Activated naive CD4-positive, alpha-beta T cell (primary cell): ENCODE results near the gene HTR2B.
"Not testable (repeated sequence)": the region's sequence is repeated elsewhere in the genome, so short reads cannot be mapped to it uniquely, and the experiment has no call there.

ENCODE experiments used
- DNase-seq, 4 experiments: peaks; one replicate each; lab custom pipeline; 2025; lab: John Stamatoyannopoulos, UW

HTR2B gene

DNA sequence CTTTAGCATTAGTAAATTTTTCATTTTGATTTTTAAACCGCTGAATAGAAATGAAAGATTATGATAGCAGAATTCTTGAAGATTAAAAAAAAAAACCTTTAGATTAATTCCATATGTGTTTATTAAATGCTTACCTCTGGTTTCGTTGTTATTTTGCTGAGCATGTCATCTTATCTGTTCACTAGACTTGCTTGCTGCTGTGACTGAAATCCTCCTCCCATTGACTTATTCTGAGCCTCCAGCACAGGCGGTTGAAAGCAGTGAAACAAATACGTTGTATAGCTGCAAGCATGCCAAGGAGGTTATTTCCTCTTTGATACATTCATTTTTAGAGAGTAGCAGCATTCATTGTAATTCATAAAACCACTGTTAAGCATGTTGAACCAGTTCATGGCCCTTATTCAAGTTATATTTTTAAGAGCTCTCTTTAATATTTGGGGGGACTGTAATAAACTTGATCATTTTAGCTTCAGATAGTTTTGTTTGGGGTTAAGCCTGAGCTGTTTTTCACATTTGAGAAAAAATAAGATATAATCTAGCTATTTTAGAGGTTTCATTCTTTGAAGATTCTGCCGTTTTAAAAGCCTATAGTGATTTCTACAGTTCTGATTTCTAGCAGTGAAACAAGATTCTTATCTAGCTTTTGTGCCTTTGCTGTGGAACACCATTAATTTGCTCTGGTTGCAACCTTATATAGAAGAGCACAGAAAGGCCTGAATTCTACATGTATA is at the start of gene HTR2B:
TSS of gene HTR2B (minus strand) at position 205 of the 731 bp plus-strand sequence. CDS start 1,278 bp downstream, outside the sequence.
- DNase-seq = no peak

DNA sequence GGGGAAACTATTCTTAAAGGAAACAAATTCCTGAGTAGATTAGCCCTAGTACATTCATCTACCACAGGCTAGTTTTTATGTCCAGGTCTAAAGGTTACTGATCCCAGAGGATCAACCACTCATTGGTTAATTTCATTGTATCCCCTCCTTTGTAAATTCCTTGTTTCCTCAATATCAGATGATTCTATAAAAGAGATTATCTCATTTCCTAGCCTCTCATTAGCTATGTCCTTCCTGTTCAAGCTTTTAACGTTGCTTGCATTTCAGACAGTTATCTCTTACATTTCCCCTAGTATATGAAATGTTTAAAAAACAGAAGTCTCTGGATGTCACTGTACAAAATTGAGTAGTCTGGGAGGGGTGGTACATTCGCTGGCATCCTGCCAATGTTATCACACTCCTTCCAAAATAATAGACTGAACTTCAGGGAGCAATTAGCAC is 49.4 kb upstream of the HTR2B start:
- no peak for DNase-seq

DNA sequence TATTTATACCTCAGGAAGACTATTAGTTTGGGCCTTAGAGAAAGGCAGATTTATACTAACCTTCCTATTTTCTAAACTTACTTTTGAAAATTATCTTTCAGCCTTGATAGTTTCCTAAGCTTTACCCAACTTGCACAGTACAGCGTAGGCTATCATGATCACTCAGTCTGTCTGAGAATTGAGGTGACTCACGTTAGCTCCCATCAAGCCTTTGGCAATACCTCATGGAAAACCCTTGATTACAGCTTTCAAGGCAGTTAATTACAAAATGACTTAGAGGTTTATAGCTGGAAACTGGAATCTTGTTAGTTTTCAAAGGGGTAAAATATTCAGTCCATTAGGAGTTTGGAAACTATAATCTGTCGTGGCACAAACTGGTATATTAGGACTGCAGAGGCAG is 47.2 kb upstream of the HTR2B start:
- no peak for DNase-seq

DNA sequence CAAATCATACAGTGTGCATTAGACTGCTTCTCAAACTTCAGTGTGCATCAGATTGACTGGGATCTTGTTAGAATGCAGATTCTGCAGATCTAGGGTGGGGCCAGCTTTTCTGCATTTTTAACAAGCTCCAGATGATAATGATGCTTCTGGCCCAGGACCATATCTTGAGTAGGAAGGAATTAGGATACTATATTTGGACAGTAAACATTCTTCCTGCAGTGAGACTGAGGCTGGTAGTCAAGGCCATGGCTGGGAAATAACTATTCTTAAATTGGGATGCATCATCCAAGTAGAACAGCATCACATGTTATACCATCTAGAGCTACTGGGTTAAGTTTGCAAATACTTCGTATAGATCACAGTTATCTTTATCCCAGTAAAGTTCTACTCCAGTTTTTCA is 45.2 kb upstream of the HTR2B start:
- DNase-seq = no peak

DNA sequence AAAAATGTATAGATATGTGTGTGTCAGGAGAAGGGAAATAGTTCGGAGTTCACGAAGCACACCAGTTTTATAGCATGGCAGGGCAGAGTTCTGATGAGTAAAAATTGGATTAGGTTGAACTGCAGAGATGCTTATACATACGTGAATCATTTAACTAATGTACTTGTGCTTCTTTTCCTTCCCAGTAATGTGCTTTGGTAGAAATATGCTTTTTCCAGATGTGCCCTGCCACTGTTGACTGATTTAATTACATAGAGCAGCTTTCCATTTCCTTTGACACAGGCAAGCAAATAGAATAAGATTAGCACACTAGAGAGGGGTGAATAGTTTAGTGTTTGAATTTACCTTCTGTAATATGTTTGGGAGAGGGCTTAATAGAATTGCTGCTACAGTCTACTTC is 44.6 kb upstream of the HTR2B start:
- no peak for DNase-seq

DNA sequence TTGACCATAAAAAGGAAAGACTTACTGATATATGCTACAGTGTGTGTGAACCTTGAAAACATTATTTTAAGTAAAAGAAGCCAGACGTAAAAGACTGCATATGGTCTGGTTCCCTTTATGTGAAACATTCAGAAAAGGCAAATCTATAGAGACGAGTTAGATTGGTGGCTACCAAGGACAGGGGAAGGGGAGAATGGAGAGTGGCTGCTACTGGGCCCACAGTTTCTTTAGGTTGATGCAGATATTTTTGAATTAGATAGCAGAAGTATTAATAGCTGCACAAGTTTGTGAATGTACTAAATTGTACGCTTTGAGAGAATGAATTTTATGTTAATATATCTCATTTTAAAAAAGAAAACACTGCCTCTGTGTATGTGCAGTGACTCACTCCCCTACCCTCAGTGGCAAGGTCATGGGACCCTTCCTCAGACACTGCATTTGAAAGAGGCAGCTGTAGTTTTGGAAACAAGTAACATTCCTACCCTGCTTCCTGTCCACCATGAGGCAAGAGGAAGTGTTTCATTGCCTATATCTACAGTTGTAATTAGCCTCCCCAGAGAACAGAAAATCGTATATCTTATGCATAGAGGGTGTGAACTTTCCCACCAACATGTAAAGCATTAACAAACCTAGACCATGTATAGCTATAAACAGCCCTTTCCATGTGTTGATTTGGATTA is 43.8 kb upstream of the HTR2B start:
- DNase-seq = no peak

DNA sequence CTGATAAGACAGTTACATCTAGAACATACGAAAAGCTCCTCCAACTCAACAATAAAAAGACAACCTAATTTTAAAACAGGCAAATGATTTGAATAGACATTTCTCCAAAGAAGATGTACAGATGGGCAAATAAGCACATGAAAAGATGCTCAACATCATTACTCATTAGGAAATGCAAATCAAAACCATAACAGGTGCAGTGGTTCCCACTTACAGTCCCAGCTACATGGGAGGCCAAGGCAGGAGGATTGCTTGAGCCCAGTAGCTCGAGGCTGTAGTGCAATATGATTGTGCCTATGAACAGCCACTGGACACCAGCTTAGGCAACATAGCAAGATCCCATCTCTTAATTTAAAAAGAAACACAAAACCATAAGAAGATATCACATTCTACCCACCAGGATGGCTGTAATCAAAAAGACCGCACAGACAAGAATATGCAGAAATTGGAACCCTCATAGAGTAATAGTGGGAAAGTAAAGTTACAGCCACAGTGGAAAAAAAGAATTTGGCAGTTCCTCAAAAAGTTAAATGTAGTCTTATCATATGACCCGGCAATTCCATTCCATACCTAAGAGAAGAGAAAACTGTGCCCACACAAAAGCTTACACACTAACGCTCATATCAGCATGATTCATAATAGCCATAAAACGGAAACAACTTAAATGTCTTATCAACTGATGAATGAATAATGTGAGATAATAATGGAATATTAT is 43.1 kb upstream of the HTR2B start:
- no peak for DNase-seq

DNA sequence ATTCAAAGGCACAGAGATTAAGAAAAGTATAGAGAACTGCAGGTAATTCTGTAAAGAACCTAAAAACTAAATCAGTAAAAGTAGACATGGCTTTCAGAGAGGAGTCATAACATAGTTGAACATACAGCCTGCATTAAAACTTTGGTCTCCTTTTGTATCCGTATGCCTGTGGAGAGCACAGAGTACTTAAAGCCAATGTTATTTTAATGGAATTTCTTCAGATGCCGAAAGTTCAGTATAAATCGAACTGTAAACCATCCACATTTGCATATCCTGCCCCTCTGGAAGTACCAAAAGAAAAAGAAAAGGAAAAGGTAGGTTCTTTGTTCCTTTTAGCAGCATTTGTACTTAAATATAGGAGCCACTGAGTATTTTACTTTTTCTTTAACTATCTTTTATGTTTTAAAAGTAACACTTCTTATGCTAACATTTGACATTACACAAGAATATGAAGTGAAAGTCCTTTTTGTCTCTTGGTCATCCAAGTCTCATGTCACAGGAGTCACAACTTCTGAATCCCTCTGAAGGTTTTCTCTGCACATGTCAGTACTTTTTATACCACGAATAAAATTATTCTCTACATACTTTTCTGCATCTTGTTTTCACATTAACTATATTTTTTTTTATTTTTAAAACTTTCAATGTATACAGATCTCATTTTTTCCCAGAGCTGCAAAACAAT is 38.7 kb upstream of the HTR2B start:
- DNase-seq = no peak

DNA sequence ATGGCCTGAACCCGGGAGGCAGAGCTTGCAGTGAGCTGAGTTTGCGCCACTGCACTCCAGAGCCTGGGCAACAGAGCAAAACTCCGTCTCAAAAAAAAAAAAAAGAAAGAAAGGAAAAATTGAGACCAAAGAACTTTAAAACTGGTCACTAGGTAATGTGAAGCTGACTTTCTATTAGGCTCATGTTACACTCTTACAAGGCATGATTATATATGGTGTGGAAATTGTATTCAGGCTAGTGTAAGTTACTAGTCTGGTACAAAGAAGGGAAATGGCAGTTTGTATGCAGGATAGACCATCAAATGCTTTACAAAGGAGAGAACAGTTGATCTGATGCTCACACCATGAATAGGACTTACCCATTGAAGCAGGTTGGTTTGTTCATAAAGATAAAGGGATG is 38.2 kb upstream of the HTR2B start:
- DNase-seq = no peak

DNA sequence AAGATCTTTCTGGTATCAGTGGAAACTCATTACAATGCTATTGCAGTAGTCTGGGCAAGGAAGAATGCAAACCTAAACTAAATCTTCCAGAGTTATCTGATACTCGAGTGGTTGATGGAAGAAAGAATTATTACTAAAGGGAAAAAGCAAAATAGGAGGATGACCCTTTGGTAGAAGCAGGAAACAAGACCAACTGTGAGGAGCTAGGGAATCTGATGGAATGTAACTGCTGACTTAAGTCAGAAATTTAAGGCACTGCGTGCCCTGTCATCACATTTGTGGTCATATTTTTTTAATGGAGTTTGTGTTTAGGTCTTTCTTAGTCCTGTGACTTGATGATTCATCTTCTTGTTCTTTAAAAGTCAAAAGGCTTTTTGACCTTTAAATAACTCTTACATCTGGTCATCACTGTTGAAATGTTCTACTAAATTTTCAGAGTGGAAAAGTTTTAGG is 37.1 kb upstream of the HTR2B start:
- DNase-seq = no peak

DNA sequence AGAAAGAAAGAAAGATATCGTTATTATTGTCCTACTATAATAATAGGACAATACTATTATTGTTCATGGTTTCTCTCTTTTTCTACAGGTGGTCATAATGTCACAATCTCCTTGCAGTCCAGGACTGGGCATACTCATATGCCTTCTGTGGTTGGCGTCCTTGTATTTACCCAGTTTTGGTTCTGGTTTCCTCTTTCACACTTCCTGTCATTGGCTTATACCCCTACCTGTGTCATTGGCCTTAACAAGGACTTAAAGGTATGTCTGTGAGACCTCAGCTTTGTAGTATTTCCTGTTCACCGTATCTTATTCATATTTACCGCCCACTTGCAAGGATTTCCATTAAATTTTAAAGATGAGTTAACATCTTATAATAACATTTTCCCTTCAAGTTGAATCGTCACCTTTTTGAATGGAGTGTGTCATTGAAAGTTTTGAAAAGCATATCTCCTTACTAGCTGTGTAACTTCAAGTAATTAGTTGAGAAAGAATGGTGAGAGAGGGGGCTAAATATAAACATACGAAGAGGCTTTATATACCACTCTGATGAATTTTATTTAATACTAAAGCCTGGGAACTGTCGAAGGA is 36.5 kb upstream of the HTR2B start:
- no peak for DNase-seq

DNA sequence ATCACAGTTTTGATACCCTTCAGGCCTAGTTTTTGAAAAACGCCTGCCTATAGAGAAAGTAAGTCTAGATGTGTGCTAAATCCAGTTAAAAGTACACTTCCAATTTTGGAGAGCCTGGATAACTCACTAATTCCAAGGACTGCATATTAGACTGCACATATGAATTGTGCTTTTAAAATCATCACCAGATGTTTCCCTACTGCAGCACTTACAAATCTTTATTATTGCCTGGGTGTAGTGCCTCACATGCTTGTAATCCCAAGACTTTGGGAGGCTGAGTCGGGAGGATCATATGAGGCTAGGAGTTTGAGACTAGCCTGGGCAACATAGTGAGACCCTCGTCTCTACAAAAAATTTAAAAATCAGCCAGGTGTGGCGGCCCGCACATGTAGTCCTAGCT is 35.9 kb upstream of the HTR2B start:
- DNase-seq = no peak

DNA sequence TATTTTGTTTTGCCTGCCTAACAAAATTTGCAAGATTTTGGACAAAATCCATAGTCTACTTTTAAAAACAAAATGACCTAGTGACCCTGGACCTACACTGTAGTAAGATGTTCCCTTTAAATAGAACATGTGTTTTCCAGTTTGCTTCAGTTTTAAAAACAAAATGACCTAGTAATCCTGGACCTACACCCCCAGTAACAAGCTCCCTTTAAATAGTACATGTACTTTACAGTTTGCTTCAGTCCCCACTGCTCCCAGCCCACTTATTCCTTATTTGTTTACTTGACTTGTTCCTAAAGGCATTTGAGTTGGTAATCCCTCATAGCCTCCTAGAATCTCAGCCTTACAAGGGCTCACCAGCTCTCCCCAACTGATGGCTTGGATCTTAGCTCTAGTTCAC is 34.5 kb upstream of the HTR2B start:
- DNase-seq = no peak

DNA sequence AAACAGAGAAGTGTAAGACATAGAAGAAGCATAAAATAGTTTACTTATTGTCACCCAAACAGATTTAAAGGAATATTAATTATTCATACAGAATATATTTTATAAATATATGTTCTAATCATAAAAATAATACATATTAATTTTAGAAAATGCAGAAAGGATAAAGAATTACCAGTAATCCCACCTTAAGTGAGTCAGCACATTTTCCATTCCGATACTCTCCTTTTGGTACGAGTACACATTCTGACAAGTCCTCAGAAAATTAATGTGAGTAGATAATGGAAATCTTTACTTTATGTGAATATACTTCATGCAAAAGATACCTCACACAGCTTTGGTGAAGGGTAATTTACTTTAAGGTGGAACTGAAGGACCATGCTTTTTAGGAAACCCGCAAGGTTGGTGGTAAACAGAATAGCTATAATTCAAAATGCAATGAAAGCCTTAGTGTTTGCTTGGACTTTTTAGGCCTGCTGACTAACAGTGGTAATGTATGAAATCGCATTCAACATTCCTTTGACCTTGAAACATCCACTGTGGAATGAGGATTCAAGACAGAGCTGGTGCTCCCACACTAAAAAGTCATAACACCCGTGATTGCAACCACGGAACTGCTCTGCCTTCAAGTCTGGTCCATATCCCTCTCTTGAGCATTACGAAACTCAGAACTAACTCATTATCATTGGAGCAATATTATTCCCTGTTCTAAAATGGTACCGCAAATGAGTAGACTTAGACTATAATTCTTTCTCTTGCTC is 28.1 kb upstream of the HTR2B start:
- no peak for DNase-seq

DNA sequence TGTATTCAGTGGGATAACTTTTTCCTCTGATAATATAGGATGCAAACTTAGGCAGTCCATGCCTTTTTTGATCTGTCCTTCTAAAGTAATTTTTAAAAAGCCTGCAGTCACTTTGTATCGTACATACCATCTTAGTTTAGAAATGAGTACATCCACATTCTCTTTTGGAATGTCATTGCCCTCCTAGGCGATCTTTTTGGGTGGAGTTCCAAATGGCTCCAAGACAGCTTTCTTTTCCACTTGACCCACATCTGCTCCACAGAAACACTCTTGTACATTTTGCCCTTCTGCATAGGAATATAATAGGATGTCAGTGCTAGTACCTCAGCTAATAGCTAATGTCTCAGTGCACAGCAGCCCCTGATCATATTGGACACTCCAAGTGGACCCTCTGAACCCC is 21.8 kb upstream of the HTR2B start:
- DNase-seq = no peak

DNA sequence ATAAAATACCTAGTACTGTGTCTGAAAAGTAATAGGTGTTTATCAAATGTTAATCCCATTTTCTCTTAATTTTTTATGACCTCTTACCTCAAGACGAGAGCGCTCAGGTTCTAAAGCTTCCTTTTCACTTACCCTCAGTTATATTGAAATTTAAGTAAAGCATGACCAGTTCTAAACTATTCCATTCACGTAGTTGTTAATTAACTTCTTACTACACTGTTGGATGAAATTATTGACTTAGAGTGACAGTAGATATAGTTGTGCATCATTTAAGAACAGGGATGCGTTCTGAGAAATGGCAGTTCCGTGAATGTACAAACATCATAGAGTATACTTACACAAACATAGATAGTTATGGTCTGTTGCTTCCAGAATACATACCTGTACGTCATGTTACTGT is 20.1 kb upstream of the HTR2B start:
- DNase-seq = no peak

DNA sequence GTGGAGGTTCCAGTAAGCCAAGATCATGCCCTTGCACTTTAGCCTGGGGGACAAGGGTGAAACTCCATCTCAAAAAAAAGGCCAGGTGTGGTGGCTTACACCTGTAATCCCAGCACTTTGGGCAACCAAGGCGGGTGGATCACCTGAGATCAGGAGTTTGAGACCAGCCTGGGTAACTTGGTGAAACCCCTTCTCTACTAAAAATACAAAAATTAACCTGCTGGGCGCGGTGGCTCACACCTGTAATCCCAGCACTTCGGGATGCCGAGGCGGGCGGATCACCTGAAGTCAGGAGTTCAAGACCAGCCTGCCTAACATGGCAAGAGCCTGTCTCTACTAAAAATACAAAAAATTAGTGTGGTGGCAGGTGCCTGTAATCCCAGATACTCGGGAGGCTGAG is 16.0 kb upstream of the HTR2B start:
- DNase-seq = not testable (repeated sequence)

DNA sequence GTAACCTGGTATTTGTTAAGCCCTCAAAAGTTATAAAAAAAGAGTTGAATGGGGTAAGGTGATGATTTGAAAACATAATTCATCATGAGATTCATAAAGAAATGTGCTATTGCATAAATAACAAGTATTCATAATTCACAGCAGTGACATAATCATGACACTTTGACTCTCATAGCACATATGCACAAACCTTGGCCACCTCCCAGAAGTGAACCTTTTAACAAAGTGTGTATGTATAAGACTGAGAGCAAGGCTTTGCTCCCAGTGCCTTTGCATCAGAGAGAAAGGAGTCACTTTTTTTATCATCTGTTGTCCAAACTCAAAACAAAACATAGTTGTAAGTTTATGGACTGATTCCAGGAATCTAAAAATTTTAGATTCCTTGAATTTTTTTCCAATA is 15.0 kb upstream of the HTR2B start:
- no peak for DNase-seq

DNA sequence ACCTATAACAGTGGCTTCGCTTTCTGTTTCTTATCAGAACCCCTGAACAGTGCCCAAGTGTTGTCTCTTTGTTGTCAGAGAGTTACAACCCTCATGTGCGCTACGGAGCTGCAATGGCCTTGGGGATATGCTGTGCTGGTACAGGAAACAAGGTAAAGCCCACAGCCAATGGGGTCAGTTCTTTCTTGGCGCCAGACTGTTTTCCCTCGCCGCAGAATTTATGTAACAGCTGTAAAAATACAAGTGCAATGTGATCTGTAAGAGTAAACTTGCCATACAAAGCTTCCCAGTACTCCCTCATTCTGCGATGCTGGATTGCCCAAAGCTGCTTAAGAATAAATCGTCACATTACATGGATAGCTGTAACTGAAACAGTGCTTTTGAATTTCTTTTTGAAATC is 13.9 kb upstream of the HTR2B start:
- no peak for DNase-seq

DNA sequence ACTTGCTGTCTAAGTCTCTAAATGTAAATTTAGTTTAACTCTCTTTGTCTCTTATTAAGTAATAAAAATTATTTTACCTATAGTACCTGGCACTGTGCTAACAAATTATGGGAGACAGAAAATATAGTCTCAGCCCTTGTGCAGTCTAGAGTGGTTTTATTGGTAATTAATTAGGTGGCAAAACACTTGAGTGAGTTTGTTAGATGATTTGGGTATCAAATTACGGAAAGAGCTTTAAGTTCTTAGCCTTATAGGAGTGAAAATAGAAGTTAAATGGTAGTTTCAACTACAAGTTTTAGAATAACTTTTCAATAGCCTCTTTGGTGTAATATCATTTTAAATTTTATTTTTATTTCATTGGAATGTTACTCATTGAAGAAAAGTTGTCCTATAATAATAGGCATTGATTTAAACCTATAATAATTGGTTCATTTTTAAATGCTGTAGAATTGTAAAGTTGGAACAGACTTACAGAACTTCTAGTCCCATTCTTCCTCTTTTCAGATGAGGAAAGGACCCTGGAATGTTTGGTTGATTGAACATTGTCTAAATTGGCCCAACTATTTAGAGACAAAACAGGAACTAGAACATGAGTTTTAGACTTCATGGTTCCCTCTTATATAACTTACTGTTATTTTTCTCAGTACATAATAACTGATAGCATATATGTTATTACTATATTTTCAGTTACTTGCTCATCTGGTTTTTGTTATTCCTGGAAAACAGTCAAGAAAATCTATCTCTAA is 10.2 kb upstream of the HTR2B start:
- no peak for DNase-seq
